GM18861 (cell line): Measurements from ENCODE around the gene FLYWCH1.
A peak's percentile ranks its signal among the peaks of the same experiment; 100 is the strongest.

Source experiments
- ATAC-seq: cut with Tn5 transposase; IDR thresholded peaks from one replicate; pipeline ENCODE4 v1.9.1; 2021; ENCODE audit not compliant: unreplicated experiment

FLYWCH1 gene

DNA sequence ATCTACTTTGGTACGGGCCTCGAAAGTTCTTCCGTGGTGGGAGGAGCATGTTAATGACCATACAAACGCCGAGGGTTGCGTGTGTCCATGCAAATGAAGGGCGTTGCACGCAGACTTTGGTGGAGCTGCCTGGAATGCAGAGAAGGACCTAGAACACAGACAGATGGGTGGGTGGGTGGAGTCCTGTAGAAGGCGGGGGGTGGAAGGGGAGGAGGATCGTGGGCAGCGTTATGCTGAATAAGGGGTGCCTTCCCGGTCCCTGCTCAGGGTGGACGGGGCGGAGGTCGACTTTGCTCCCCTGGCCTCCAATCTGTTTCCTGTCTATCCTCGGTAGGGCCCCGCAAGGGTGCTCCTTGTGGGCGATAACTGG, 56.6 kb downstream of the FLYWCH1 start:
- ATAC-seq: no peak

DNA sequence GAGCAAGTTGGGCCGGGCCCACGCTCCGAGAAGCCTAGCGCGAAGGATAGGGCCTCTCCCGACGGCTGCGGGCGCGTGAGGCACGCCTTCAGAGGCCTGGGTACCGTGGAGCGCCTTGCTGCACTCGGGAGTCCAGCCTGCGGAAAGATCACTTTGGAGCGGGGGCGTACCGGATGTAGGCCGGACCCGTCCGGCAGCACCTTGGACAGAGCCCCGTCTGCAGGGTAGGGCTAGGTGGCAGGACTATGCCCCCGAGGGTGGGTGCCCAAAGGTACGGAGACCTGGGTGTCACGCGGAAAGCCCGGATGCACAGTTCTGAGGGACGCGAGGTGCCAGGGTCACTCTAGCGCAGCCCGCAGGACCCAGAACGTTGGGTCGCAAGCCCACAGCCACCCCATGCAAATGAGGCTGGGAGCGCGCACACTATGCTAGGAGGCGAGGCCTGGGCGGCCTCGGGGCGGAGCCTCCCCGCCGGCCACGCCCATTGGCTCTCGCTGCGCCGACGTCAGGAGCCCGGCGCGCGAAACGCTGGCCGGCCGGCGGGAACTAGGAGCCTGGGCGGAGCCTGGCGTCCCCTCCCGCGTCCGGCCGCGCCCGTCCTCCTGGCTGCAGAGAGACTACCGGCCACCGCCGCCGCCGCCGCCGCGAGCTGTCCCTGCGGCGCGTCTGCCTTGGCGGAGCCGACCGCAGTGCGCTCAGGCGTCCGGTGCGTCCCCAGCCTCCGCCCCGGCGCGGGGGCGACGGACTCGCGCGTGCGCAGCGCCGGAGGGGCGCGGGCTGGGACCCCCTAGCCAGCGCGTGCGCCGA, 57.2 kb downstream of the FLYWCH1 start, which contains the start of gene PAQR4:
TSS of gene PAQR4 (plus strand) at position 611 of the 807 bp plus-strand sequence. CDS start 327 bp downstream, outside the sequence.
- peak; percentile 59 for ATAC-seq

DNA sequence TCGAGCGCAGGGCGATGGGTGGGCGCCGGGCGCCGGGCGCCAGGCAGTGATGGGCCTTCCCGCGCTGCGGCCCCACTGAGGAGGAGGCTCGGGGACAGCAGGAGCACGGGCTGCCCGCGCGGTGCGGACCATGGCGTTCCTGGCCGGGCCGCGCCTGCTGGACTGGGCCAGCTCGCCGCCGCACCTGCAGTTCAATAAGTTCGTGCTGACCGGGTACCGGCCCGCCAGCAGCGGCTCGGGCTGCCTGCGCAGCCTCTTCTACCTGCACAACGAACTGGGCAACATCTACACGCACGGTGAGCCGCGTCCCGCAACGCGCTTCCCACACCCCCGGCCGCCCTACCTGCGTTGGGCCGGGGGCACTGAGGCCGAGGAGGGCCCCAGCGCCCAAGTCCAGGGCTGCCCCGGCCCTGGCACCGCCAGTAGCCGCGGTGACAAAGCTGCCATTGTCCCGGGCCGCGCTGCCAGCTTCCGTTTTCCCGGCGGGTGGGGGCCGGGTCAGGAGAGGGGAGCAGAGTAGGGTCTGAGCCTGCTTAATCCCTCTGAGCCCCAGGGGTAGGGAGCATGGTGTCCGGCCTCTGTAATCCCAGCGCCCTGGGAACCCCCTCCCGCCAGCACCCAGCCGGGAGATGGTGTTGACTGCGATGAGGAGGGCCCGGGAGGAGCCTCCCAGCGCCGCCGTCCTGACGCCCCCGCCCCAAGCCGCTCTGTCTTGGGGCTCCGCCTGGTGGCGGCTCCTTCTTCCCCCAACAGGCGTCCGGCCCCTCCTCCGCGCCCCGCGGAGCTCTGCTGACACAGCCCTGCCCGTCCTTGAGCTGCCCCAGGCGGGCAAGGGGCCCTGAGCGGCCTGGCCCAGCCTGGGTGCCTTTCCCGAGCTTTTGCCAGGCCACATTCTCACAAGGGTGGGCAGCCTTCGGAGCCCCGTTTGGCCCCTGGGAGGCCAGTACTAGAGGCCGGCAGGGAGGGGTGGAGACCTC, 58.1 kb downstream of the FLYWCH1 start:
- no peak for ATAC-seq

- no peak for ATAC-seq
Observed at GRCh38 chr16:2970563-2970962, 58.8 kb downstream of the FLYWCH1 start.

- ATAC-seq: no peak
Observed at GRCh38 chr16:2971134-2971984, 59.6 kb downstream of the FLYWCH1 start.

GRCh38 chr16:2971985-2972784, 60.5 kb downstream of the FLYWCH1 start:
- no peak for ATAC-seq

- no peak for ATAC-seq
Observed at GRCh38 chr16:2973093-2973492, 61.4 kb downstream of the FLYWCH1 start.

- no peak for ATAC-seq
Observed at GRCh38 chr16:2973605-2974318, 62.0 kb downstream of the FLYWCH1 start.

GRCh38 chr16:2974319-2975056, 62.8 kb downstream of the FLYWCH1 start:
- ATAC-seq: no peak

- ATAC-seq: no peak
Observed at GRCh38 chr16:2975161-2975795, 63.5 kb downstream of the FLYWCH1 start.

DNA sequence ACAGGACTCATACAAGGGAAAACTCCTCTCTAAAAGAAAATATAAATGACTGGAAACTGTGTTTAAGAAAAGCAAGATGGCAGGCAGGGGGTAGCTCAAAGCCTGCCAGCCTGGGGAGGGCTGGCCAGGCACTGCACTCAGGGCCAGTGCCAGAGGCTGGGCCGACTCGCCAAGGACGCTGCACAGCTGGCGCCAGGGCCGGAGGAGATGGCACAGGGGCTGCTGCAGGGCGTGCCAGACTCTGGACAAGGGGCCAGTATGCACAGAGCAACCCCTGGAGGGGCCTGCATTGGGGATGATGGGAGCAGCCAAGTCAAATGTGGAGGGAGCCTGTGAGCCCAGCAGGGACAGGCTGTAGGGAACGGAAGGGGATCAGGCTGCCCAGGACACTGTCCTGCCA, 64.5 kb downstream of the FLYWCH1 start:
- ATAC-seq: no peak

DNA sequence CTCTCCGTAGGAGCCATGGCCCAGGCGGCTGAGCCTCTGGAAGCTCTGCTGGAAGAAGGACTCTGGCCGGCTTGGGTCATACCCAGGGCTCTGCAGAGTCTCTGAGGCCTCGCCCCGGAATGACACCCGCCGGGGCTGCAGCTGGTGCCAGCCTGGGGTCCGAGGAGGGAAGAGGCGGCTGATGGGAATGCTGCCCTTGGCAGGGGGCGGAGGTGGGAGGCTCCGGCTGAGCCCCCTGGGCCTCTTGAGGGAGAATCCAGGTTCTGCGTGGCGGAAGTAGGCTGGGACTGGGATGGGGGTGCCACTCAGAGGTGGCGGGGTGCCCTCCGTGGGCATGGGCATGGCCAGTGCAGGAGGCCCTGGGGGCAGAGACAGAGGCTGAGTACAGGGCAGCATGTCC, 64.9 kb downstream of the FLYWCH1 start:
- ATAC-seq: no peak

- ATAC-seq: no peak
Observed at GRCh38 chr16:2977440-2977839, 65.7 kb downstream of the FLYWCH1 start.

GRCh38 chr16:2979669-2980226, 68.0 kb downstream of the FLYWCH1 start:
- ATAC-seq: no peak

DNA sequence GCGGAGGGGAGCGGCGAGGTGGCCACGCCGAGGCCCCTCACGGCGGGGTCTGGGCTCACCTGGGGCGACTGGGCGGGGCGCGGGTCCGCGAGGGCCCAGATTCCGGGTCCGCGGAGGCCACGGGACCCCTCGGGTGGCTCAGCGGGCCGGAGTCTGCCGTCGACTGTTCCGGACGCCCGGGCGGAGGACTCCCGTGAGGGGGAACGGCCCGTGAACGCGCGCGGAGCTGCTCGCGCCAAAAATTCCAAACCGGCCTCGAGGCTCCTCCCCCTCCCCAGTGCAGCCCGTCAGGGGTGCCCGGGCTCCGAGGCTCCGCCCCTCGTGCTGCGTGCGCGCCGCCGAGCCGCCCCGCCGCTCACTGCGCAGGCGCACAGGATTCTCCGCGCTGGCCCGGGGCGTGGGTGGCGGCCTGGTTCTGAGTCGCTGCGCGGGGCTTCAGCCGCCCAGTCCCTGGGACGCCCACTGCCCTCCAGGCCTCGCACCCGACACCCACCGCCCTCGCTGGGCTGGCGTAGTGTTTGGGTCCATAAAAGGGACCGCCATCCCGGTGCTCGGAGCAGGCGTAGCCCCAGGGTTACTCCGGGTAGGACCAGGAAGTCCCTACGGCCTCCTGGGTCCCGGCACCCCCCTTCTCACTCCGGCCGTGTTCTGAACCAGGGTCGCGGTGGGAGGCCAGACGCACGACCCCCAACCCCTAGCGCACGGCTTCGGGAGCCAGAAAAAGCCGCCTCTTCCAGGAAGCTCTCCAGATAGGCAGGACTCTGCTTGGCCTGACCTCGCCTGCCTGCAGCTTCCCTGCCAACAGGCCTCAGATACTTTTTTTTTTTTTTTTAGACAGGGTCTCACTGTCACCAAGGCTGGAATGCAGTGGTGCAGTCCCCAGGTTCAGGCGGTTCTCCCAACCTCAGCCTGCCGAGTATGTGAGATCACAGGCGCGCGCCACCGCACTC, 68.8 kb downstream of the FLYWCH1 start, which contains the start of gene PKMYT1:
TSS of gene PKMYT1 (minus strand) at position 220 of the 950 bp plus-strand sequence. CDS start 789 bp downstream, outside the sequence.
- peak; percentile 75 for ATAC-seq

- ATAC-seq: no peak
Observed at GRCh38 chr16:2981177-2981898, 69.6 kb downstream of the FLYWCH1 start.
